K562 (cell line): ENCODE measurements around the gene TM4SF5. TPM values are rescaled to one million over a fixed set of nuclear protein-coding genes. Genes with fewer than 3 reads are reported as not detected.

Source experiments
- ATAC-seq: fragments of 200-7000 bp; cut with Tn5 transposase; 3 replicates; pipeline ENCODE4 v1.9.1; 2020; ENCODE audit warnings: moderate library complexity
- BruUV-seq: library from RNA; stranded (reverse); fragments of 400-500 nt; replicated peaks from 2 replicates; lab custom pipeline; 2021; lab: Mats Ljungman, UMichigan
- CTCF ChIA-PET: fragments of 300-600 bp; formaldehyde crosslinking; extraction: SDS; loops from one replicate; lab custom pipeline; 2021; ENCODE audit warnings: low intra/inter-chr PET ratio; lab: Yijun Ruan, JAX
- POLR2A ChIA-PET: fragments of 300-600, 350-650 bp; sonication (Branson Sonifier 250); formaldehyde crosslinking; extraction: SDS; loops from one replicate; lab custom pipeline; 2021; ENCODE audit warnings: antibody characterized with exemption, inconsistent platforms; lab: Yijun Ruan, JAX
- DNase-seq, 4 experiments: peaks; one replicate each; pipeline versions ENCODE4 v3.0.0 to v3.0.0-alpha.2; 2011 to 2018; ENCODE audit warnings: low spot score in 3 of 4, mixed read lengths in 3 of 4; ENCODE audit errors: extremely low read depth in 1 of 4
- FAIRE-seq: peaks from 2 replicates; lab custom pipeline; 2011; peaks lifted over from hg19 to GRCh38; lab: Jason Lieb, UNC
- H2AFZ ChIP-seq: 2 replicates; pipeline ENCODE4 v1.6.0; 2011; ENCODE audit warnings: low read depth, low read length, control low read depth, inconsistent platforms
- H3K27ac ChIP-seq: fragments of 200-600 bp; 3 replicates; pipeline ENCODE4 v1.8.0; 2011; ENCODE audit warnings: low read depth, mild to moderate bottlenecking, control low read depth, inconsistent platforms, low read length, moderate library complexity, mixed read lengths; ENCODE audit errors: extremely low read depth
- H3K27me3 ChIP-seq, 2 experiments: fragments of 300-600 bp in 1 of 2; 2 replicates in 1 of 2; 3 replicates in 1 of 2; pipeline versions ENCODE4 v1.6.0 to v1.8.0; 2011; ENCODE audit warnings: inconsistent platforms in 2 of 2, low read length in 2 of 2, mild to moderate bottlenecking in 1 of 2, mixed read lengths in 1 of 2, moderate library complexity in 1 of 2; ENCODE audit not compliant: control insufficient read depth in 2 of 2, insufficient read depth in 2 of 2
- H3K36me3 ChIP-seq: fragments of 300-600 bp; 3 replicates; pipeline ENCODE4 v1.8.0; 2011; ENCODE audit warnings: mild to moderate bottlenecking, low read length, inconsistent platforms; ENCODE audit not compliant: control insufficient read depth, insufficient read depth
- H3K4me1 ChIP-seq, 2 experiments: fragments of 200-600 bp in 1 of 2; replicated peaks in 1 of 2; 2 replicates in 1 of 2; 3 replicates in 1 of 2; pipeline versions ENCODE4 v1.5.1 to v1.8.0; 2011; ENCODE audit warnings: inconsistent platforms in 2 of 2, low read length in 2 of 2, mild to moderate bottlenecking in 1 of 2, mixed read lengths in 1 of 2, moderate library complexity in 1 of 2; ENCODE audit not compliant: control insufficient read depth in 2 of 2, insufficient read depth in 2 of 2
- H3K4me2 ChIP-seq: 2 replicates; pipeline ENCODE4 v1.6.1; 2011; ENCODE audit warnings: low read length, control low read depth, inconsistent platforms, mixed read lengths; ENCODE audit not compliant: insufficient read depth
- H3K4me3 ChIP-seq: fragments of 200-600 bp; sonication (generic), shearing (Covaris generic); 2 replicates; pipeline ENCODE4 v1.5.1; 2016; ENCODE audit warnings: control low read depth, inconsistent platforms
- H3K79me2 ChIP-seq: fragments of 200-600 bp; 3 replicates; pipeline ENCODE4 v1.8.0; 2011; ENCODE audit warnings: low read length, inconsistent platforms; ENCODE audit not compliant: control insufficient read depth, insufficient read depth
- H3K9ac ChIP-seq, 2 experiments: 2 replicates each; pipeline versions ENCODE4 v1.6.0 to v1.6.1; 2011; ENCODE audit warnings: low read depth in 2 of 2, low read length in 2 of 2, control low read depth in 1 of 2, inconsistent platforms in 1 of 2, mild to moderate bottlenecking in 1 of 2, mixed read lengths in 1 of 2; ENCODE audit not compliant: insufficient read depth in 1 of 2
- H3K9me1 ChIP-seq: one replicate; pipeline ENCODE4 v1.6.0; 2011; ENCODE audit warnings: inconsistent platforms, mild to moderate bottlenecking, low read length, moderate library complexity; ENCODE audit not compliant: control insufficient read depth, insufficient read depth
- H3K9me3 ChIP-seq: replicated peaks from 2 replicates; pipeline ENCODE4 v1.5.1; 2011; ENCODE audit warnings: low read depth, low read length, inconsistent platforms; ENCODE audit not compliant: control insufficient read depth, insufficient read depth
- H4K20me1 ChIP-seq: replicated peaks from 2 replicates; pipeline ENCODE4 v1.6.1; 2011; ENCODE audit warnings: low read length, inconsistent platforms, mixed read lengths; ENCODE audit not compliant: control insufficient read depth, insufficient read depth
- AFF4 ChIP-seq: sonication (generic); formaldehyde crosslinking; IDR thresholded peaks from 2 replicates; pipeline ENCODE4 v1.8.0; 2023; ENCODE audit warnings: mild to moderate bottlenecking, missing genetic modification reagents
- CREB5 ChIP-seq: fragments of 250-450 bp; sonication (Bioruptor Pico); IDR thresholded peaks from 2 replicates; pipeline ENCODE4 v1.5.0; 2020; ENCODE audit warnings: mild to moderate bottlenecking
- HDAC2 ChIP-seq: fragments of 450-650 bp; IDR thresholded peaks from 2 replicates; pipeline ENCODE4 v1.6.1; 2016; ENCODE audit warnings: mild to moderate bottlenecking
- MEF2A ChIP-seq: IDR thresholded peaks from 2 replicates; pipeline ENCODE4 v1.6.1; 2011; ENCODE audit warnings: low read depth, mild to moderate bottlenecking, low read length, moderate library complexity; ENCODE audit not compliant: control insufficient read depth
- NFIC ChIP-seq: fragments of 450-650 bp; IDR thresholded peaks from 2 replicates; pipeline ENCODE4 v1.6.1; 2017; ENCODE audit warnings: mild to moderate bottlenecking, inconsistent platforms
- PREB ChIP-seq: sonication (generic); formaldehyde crosslinking; IDR thresholded peaks from 2 replicates; pipeline ENCODE4 v1.8.1; 2023; ENCODE audit warnings: mild to moderate bottlenecking, missing genetic modification reagents
- TAF1 ChIP-seq: IDR thresholded peaks from 2 replicates; pipeline ENCODE4 v1.6.1; 2011; ENCODE audit warnings: mild to moderate bottlenecking, low read length, moderate library complexity; ENCODE audit not compliant: insufficient read depth, control insufficient read depth, severe bottlenecking; ENCODE audit errors: extremely low read depth
- TRIM28 ChIP-seq: fragments of 450-650 bp; IDR thresholded peaks from 2 replicates; pipeline ENCODE4 v1.6.1; 2017
- WGBS: fragments of 100-300 bp; shearing (Covaris generic); methylation state at CpG from one replicate; pipeline ENCODE4 v1.1.6; 2016; ENCODE audit warnings: low coverage, mixed read lengths; ENCODE audit not compliant: insufficient coverage; ENCODE audit errors: missing lambda C conversion rate; 5-methylcytosine and 5-hydroxymethylcytosine counted together
- in situ Hi-C: fragments of 300-500 bp; cut with MboI; formaldehyde crosslinking; loops from 4 replicates; pipeline ENCODE4 v1.15.0; 2018; ENCODE audit warnings: inconsistent platforms, mixed read lengths
- intact Hi-C: fragments of 100-400 bp; cut with micrococcal nuclease; formaldehyde crosslinking; loops from 2 replicates; pipeline ENCODE4 v1.14.2; 2022
- polyA plus RNA-seq, 8 experiments: library from polyadenylated mRNA; depleted of rRNA in 4 of 8; stranded (reverse) in 5 of 8; unstranded in 3 of 8; fragments of >200 nt; fragmentation: Nextera tagmentation in 2 of 8; fragmentation: Illumina TruSeq in 1 of 8; extraction: Ambion mirVana in 2 of 8; extraction: Trizol in 1 of 8; gene quantifications; 2 replicates each; pipeline versions ENCODE4 v1.2.1 to v1.2.3, GENCODE V29; 2011 to 2014; ENCODE audit warnings: inconsistent platforms in 1 of 8, missing spikeins in 1 of 8
- total RNA-seq, 7 experiments: library from RNA; depleted of rRNA in 6 of 7; stranded (reverse); fragments of >200 nt in 6 of 7; fragmentation: Illumina TruSeq in 2 of 7; extraction: Trizol in 2 of 7; gene quantifications; 2 replicates each; pipeline versions ENCODE4 v1.2.1 to v1.2.3, GENCODE V29; 2011 to 2021; ENCODE audit warnings: low replicate concordance in 1 of 7

Gene TM4SF5
- total and polyA plus RNA-seq, 9 of the 15 experiments (the other 6 are each of a cell fraction or from before 2014, with no cell fraction given): not detected

GRCh38 chr17:4738136-4739121 is 33.3 kb upstream of the TM4SF5 start:
- DNase-seq: no peak
- Histone ChIP-seq H3K36me3 (no peaks in the 10 kb centered on the region), H3K4me2 (no peak overlapping the region), H3K27me3 (peaks cover 15 to 40% of the 10 kb centered on the region in 2 experiments), H3K9me3 (no peaks in the 10 kb centered on the region), H2AFZ (no peak overlapping the region), H3K4me3 (no peak overlapping the region), H4K20me1 (no peaks in the 10 kb centered on the region), H3K9ac (no peak overlapping the region), H3K9me1 (no peaks in the 10 kb centered on the region), H3K4me1 (peaks cover 4 to 15% of the 10 kb centered on the region in 2 experiments; a peak in 3 of 5 replicates), H3K27ac (no peak overlapping the region), H3K79me2 (no peaks in the 10 kb centered on the region)
- no peak for TF ChIP-seq AFF4 (CRISPR knock-in tag)
- no peak for TF ChIP-seq HDAC2
- TF ChIP-seq NFIC: no peak
- TF ChIP-seq PREB (CRISPR knock-in tag): no peak
- TF ChIP-seq TAF1: no peak
- TF ChIP-seq MEF2A: no peak
- TF ChIP-seq TRIM28: no peak
- no peak for TF ChIP-seq CREB5 (CRISPR knock-in tag)
- in situ Hi-C loops: no loop called here
- intact Hi-C loops: no loop called here
- 40% methylated on average over 25 of the region's 41 CpGs for WGBS
- ChIA-PET POLR2A (interaction anchor here (1.1 kb wide), 1 partner anchor 17 kb away, joined by 4 read pairs; no protein-coding TSS in a partner anchor), CTCF (no interaction called here)
- ATAC-seq: no peak
- FAIRE-seq: no peak
- no TSS peak for BruUV-seq
